H9 (cell line): ENCODE results near the gene SSR2. TPM values are rescaled to one million over a fixed set of nuclear protein-coding genes. Genes with fewer than 3 reads are reported as not detected.

Experiments
- DNase-seq: peaks from one replicate; pipeline ENCODE4 v3.0.0-alpha.2; 2017
- H2AFZ ChIP-seq: one replicate; pipeline ENCODE4 v1.6.1; 2013; ENCODE audit warnings: mild to moderate bottlenecking, low read length, control low read depth, moderate library complexity
- H2AK5ac ChIP-seq: 2 replicates; pipeline ENCODE4 v1.6.1; 2013; ENCODE audit warnings: low read length, control low read depth, mixed read lengths; ENCODE audit not compliant: insufficient read length
- H2BK120ac ChIP-seq: one replicate; pipeline ENCODE4 v1.6.1; 2013; ENCODE audit warnings: low read depth, mild to moderate bottlenecking, low read length, control low read depth, inconsistent platforms; ENCODE audit not compliant: poor library complexity, severe bottlenecking
- H2BK12ac ChIP-seq: 2 replicates; pipeline ENCODE4 v1.6.1; 2013; ENCODE audit warnings: low read length, control low read depth, mixed read lengths, low read depth; ENCODE audit not compliant: insufficient read length
- H2BK15ac ChIP-seq: 2 replicates; pipeline ENCODE4 v1.6.1; 2013; ENCODE audit warnings: low read depth, low read length, control low read depth
- H2BK20ac ChIP-seq: one replicate; pipeline ENCODE4 v1.6.1; 2013; ENCODE audit warnings: low read depth, mild to moderate bottlenecking, low read length, control low read depth, inconsistent platforms; ENCODE audit not compliant: poor library complexity, severe bottlenecking
- H2BK5ac ChIP-seq: 2 replicates; pipeline ENCODE4 v1.6.1; 2013; ENCODE audit warnings: low read length, control low read depth, mixed read lengths; ENCODE audit not compliant: insufficient read length
- H3K14ac ChIP-seq: 2 replicates; pipeline ENCODE4 v1.6.1; 2013; ENCODE audit warnings: low read length, control low read depth; ENCODE audit not compliant: insufficient read depth
- H3K18ac ChIP-seq: 2 replicates; pipeline ENCODE4 v1.6.1; 2013; ENCODE audit warnings: low read depth, mild to moderate bottlenecking, mixed read lengths, low read length, control low read depth; ENCODE audit not compliant: insufficient read length
- H3K23ac ChIP-seq: 2 replicates; pipeline ENCODE4 v1.6.1; 2013; ENCODE audit warnings: low read length, control low read depth, mixed read lengths, low read depth; ENCODE audit not compliant: insufficient read length
- H3K23me2 ChIP-seq: 2 replicates; pipeline ENCODE4 v1.6.1; 2013; ENCODE audit warnings: low read depth, mild to moderate bottlenecking, mixed read lengths, low read length, control low read depth; ENCODE audit not compliant: insufficient read length, poor library complexity, severe bottlenecking
- H3K27ac ChIP-seq: 2 replicates; pipeline ENCODE4 v1.5.1; 2013; ENCODE audit warnings: low read length, control low read depth, mixed read lengths, low read depth; ENCODE audit not compliant: insufficient read length
- H3K27me3 ChIP-seq: 2 replicates; pipeline ENCODE4 v1.6.1; 2013; ENCODE audit warnings: low read length, control low read depth, inconsistent platforms; ENCODE audit not compliant: insufficient read depth
- H3K4ac ChIP-seq: 2 replicates; pipeline ENCODE4 v1.6.1; 2013; ENCODE audit warnings: low read depth, mild to moderate bottlenecking, control low read depth, inconsistent platforms, low read length, moderate library complexity
- H3K4me1 ChIP-seq: 2 replicates; pipeline ENCODE4 v1.6.1; 2013; ENCODE audit warnings: low read length, control low read depth, inconsistent platforms; ENCODE audit not compliant: insufficient read depth
- H3K4me2 ChIP-seq: 2 replicates; pipeline ENCODE4 v1.6.1; 2013; ENCODE audit warnings: low read length, control low read depth, mixed read lengths; ENCODE audit not compliant: insufficient read length, insufficient read depth
- H3K56ac ChIP-seq: 2 replicates; pipeline ENCODE4 v1.6.1; 2013; ENCODE audit warnings: low read depth, mild to moderate bottlenecking, mixed read lengths, low read length, control low read depth; ENCODE audit not compliant: insufficient read length
- H3K79me1 ChIP-seq: 2 replicates; pipeline ENCODE4 v1.6.1; 2013; ENCODE audit warnings: low read depth, mild to moderate bottlenecking, moderate library complexity, low read length, control low read depth, inconsistent platforms; ENCODE audit not compliant: insufficient read depth, poor library complexity, severe bottlenecking
- H3K79me2 ChIP-seq: 2 replicates; pipeline ENCODE4 v1.6.1; 2013; ENCODE audit warnings: low read length, control low read depth, inconsistent platforms; ENCODE audit not compliant: insufficient read depth
- H3K9ac ChIP-seq: 2 replicates; pipeline ENCODE4 v1.6.1; 2013; ENCODE audit warnings: low read length, control low read depth, mixed read lengths; ENCODE audit not compliant: insufficient read length; ENCODE audit errors: extremely low read depth
- H3K9me3 ChIP-seq: one replicate; pipeline ENCODE4 v1.6.1; 2013; ENCODE audit warnings: low read depth, low read length, inconsistent platforms; ENCODE audit not compliant: control insufficient read depth
- H3T11ph ChIP-seq: one replicate; pipeline ENCODE4 v1.6.1; 2013; ENCODE audit warnings: mild to moderate bottlenecking, low read length, control low read depth, inconsistent platforms
- H4K20me1 ChIP-seq: one replicate; pipeline ENCODE4 v1.6.1; 2013; ENCODE audit not compliant: control insufficient read depth, insufficient read length, insufficient read depth
- H4K5ac ChIP-seq: 2 replicates; pipeline ENCODE4 v1.6.1; 2013; ENCODE audit warnings: low read depth, mild to moderate bottlenecking, mixed read lengths, low read length, control low read depth; ENCODE audit not compliant: insufficient read length
- H4K8ac ChIP-seq: replicated peaks from 2 replicates; pipeline ENCODE4 v1.6.1; 2013; ENCODE audit warnings: low read length, control low read depth, mixed read lengths, low read depth; ENCODE audit not compliant: insufficient read length
- H4K91ac ChIP-seq: 2 replicates; pipeline ENCODE4 v1.6.1; 2013; ENCODE audit warnings: low read depth, mild to moderate bottlenecking, moderate library complexity, mixed read lengths, low read length, control low read depth; ENCODE audit not compliant: insufficient read length
- H3K27ac Mint-ChIP-seq, 3 experiments: 2 replicates in 2 of 3; 3 replicates in 1 of 3; pipeline ENCODE4 v1.8.0; 2020 to 2021; ENCODE audit warnings: mixed read lengths in 3 of 3, mild to moderate bottlenecking in 1 of 3, moderate library complexity in 1 of 3
- H3K27me3 Mint-ChIP-seq: 2 replicates; pipeline ENCODE4 v1.8.0; 2021; ENCODE audit warnings: low read depth, mild to moderate bottlenecking, moderate library complexity, mixed read lengths
- H3K36me3 Mint-ChIP-seq, 3 experiments: 2 replicates in 2 of 3; 3 replicates in 1 of 3; pipeline ENCODE4 v1.8.0; 2020 to 2021; ENCODE audit warnings: low read depth in 3 of 3, mixed read lengths in 3 of 3; ENCODE audit not compliant: insufficient read depth in 1 of 3
- H3K4me1 Mint-ChIP-seq, 2 experiments: 2 replicates each; pipeline ENCODE4 v1.8.0; 2020; ENCODE audit warnings: mixed read lengths in 2 of 2
- H3K4me3 Mint-ChIP-seq, 2 experiments: 2 replicates in 1 of 2; 3 replicates in 1 of 2; pipeline ENCODE4 v1.8.0; 2020 to 2021; ENCODE audit warnings: mild to moderate bottlenecking in 2 of 2, mixed read lengths in 2 of 2, moderate library complexity in 1 of 2
- H3K9me3 Mint-ChIP-seq, 2 experiments: 2 replicates in 1 of 2; 3 replicates in 1 of 2; pipeline ENCODE4 v1.8.0; 2020; ENCODE audit warnings: mild to moderate bottlenecking in 2 of 2, mixed read lengths in 2 of 2, moderate library complexity in 1 of 2
- CTCF ChIP-seq: fragments of 200-600 bp; sonication (generic); conservative IDR thresholded peaks from 3 replicates; pipeline ENCODE4 v1.8.0; 2021; ENCODE audit warnings: antibody characterized with exemption, mild to moderate bottlenecking
- WGBS: extraction: QIAGEN DNeasy Blood & Tissue Kit; methylation state at CpG from one replicate; pipeline ENCODE4 v1.1.7; 2013; ENCODE audit warnings: missing lambda C conversion rate, low lambda C conversion rate, mixed read lengths; ENCODE audit not compliant: insufficient read length; ENCODE audit errors: extremely low coverage; 5-methylcytosine and 5-hydroxymethylcytosine counted together
- total RNA-seq: library from RNA; stranded (reverse); gene quantifications from 2 replicates; pipeline ENCODE4 v1.2.1, GENCODE V29; 2021

SSR2 gene
- total RNA-seq, 1 experiment from 2014 or later, result 170 TPM

- Histone ChIP-seq H3K4me1 (0 out of 2 replicates have a peak, but pooled peaks cover 2% of the 10 kb centered on the region), H4K91ac (peak within 1 kb of the TSS; percentile 25), H3T11ph (no peak within 1 kb of the TSS), H4K8ac (no peak within 1 kb of the TSS), H2AK5ac (no peak within 1 kb of the TSS), H2BK15ac (no peak within 1 kb of the TSS), H4K5ac (peak within 1 kb of the TSS; percentile 6), H3K27me3 (no peaks in the 10 kb centered on the region), H2AFZ (no peak within 1 kb of the TSS), H3K23ac (no peak within 1 kb of the TSS), H3K56ac (no peak within 1 kb of the TSS), H3K9me3 (no peaks in the 10 kb centered on the region), H3K18ac (peak within 1 kb of the TSS; percentile 88), H3K23me2 (peaks cover 10% of the 10 kb centered on the region), H3K27ac (peak within 1 kb of the TSS; percentile 31), H3K79me1 (peaks cover 4% of the 10 kb centered on the region), H2BK20ac (no peak within 1 kb of the TSS), H2BK5ac (no peak within 1 kb of the TSS), H3K79me2 (no peaks in the 10 kb centered on the region; the same call in 1 of the 2 replicates), H3K4me2 (peak within 1 kb of the TSS; percentile 73), H3K9ac (peak within 1 kb of the TSS; percentile 89), H3K4ac (no peak within 1 kb of the TSS; the same call in 1 of the 2 replicates), H2BK12ac (no peak within 1 kb of the TSS), H4K20me1 (no peaks in the 10 kb centered on the region), H3K14ac (peak within 1 kb of the TSS; percentile 91), H2BK120ac (no peak within 1 kb of the TSS)
- peak within 1 kb of the TSS; percentile 90 to 98 for H3K4me3 Mint-ChIP-seq
- no peaks in the 10 kb centered on the region; the same call in 1 of the 2 replicates for H3K27me3 Mint-ChIP-seq
- H3K36me3 Mint-ChIP-seq, result peaks cover 20 to 43% (median 38%) of the 10 kb centered on the region in 3 experiments
- no peaks in the 10 kb centered on the region for H3K9me3 Mint-ChIP-seq
- peak; percentile 98 for DNase-seq
- TF ChIP-seq CTCF, result no peak
- WGBS, result no CpG with 5 or more reads among the region's 53 CpGs
- peak within 1 kb of the TSS; percentile 97 to 98 (median 98) for H3K27ac Mint-ChIP-seq
- H3K4me1 Mint-ChIP-seq, result peaks cover 18 to 20% of the 10 kb centered on the region in 2 experiments
Measured at GRCh38 chr1:156054500-156055280, 33.9 kb upstream of the SSR2 start, which contains the start of gene LAMTOR2. TSS of gene LAMTOR2 (plus strand) at chr1:156054782. CDS start at chr1:156054890, 108 bp downstream.
